COLO829 (cell line): ENCODE results near the gene U2AF1L4.

ENCODE experiments used
- DNase-seq: peaks from one replicate; pipeline ENCODE4 v3.0.0; 2012; ENCODE audit warnings: low spot score

Gene U2AF1L4

DNA sequence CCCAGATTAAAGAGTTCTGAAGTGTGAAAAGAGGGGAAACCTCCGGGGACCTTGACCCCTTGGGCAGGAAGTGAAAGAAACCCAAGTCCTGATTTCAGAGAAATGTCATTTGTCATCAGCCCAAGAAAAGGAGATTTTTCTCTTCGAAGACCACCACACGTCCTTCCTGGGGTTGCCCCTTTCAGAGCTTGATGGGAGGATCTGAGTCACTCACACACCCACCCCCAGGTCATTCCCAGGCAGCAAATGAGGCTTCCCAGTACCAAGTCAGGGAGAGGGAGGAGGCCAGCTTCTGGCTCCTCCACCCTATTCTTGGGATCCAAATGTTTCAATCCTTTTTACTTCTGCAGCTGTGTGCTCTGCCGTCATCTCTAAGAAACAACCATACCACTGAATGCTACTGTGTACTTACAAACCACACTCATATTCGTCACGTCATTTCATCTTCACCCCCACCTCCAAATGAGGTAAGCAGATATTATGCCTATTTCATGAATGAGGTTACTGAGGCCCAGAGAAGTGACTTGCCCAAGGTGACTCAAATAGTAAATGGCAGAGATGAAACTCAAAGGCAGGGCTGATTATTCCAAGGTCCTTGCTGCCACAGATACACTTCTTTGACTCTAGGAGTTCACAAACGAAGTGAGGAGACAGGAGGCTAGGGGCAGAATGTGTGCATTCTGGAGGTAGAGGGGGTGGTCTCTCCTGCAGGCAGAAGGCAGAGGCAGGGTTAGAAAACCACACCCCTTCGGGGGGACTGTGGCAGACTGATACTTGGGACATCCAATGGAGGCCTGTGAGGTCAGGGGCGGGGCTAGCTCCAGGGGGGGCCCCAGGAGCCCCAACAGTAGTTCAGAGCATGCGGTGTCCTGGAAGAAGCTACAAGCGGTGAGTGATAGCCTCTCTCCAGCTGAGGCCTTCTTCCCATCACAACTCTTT lies 32.4 kb downstream of the U2AF1L4 start:
- DNase-seq: no peak

DNA sequence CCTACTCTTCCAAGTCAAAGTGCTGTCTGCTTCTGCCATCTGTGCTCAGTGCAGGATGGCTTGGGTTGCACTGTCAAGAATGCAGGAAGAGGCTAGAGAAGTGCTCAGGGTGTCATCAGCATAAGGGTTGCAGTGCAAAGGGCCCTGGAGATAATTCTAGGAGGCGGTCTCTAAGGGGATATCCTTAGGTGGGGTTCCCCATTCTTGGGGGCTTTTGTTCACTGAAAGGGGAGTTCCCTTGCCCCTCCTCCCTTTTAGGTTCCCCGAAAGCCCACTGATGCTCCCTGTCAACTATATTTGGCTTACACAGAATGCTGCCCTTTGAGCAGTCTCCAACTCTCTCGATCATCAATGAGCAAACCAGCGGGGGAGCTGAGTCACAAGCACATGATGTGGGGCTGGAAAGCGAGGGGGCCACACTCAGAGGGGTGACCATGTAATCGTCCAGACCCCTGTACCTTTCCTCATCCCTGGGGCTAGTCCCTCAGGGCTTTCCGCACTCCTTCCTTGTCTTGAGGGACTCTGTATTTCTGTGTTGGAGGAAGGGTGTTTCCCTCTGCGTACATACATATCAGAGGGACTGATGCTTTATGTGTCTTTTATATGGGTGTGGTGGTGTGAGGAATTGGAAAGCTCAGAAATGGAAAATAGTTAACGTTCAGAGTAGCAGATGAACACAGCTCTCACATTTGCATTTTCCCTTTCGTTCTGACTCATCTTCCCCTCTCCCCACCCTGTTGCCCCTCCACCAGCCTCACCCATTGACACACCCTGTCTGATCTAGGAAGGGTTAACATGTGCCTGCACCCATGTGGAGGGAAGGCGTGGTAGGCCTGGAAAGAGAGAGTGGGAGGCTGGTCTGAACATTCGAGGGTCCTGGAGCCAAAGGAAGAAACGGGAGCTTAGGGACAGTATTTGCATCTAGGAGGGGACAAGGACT lies 34.2 kb downstream of the U2AF1L4 start:
- DNase-seq: no peak

DNA sequence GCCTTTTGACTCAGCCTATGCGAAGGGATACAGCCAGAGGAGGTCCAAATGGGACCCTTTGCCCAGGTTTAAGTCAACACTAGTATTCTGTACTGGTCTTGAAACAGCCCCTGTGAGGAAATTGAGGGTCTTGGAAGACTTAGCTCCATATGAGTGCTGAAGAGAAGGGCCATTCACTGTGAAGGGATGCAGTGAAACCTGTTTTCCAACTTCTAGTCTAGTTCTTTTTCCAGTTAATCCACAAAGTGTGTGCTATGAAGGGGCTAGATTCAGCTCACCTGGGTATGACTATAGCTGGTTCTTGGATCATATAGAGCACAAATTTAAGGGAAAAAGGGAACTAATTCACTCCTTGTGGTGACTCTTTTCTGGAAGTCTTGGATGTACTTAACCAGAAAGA lies 36.8 kb downstream of the U2AF1L4 start:
- DNase-seq: no peak

DNA sequence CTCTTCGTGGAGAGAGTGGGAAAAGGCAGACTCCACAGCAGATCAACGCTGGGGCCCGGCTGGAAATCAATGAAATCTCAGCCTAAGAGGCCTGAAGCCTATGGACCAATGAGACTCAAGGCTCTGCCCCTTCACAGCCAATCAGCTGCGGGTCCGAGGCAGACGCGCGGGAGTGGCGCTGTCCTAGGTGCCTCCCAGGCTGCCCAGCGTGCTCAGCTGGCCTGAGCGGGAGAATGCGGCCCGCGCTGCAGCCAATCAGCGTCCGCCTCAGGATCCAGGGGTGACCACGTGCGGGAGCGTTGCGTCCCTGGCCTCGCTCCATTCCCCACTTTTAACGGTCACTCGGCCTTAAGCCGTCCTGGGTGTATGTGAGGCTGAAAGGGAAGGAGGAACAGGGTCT lies 41.0 kb downstream of the U2AF1L4 start, which contains the start of gene ZBTB32:
TSS of gene ZBTB32 (plus strand) at position 341 of the 400 bp plus-strand sequence. CDS start 10,069 bp downstream, outside the sequence.
- DNase-seq: no peak

DNA sequence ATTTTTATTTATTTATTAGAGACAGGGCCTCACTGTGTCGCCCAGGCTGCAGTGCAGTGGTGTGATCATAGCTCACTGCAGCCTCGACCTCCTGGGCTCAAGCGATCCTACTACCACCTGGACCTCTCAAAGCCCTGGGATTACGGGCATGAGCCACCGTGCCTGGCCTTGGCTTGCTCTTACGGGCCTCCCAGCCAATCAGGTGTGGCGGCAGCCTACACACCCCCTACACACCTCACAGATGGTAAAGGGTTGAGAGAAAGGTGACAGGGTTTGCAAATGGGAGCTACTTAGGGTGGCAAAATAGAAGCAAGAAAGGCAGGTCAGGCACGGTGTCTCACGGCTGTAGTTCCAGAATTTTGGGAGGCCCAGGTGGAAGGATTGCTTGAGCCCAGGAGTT lies 41.9 kb downstream of the U2AF1L4 start:
- DNase-seq: no peak

DNA sequence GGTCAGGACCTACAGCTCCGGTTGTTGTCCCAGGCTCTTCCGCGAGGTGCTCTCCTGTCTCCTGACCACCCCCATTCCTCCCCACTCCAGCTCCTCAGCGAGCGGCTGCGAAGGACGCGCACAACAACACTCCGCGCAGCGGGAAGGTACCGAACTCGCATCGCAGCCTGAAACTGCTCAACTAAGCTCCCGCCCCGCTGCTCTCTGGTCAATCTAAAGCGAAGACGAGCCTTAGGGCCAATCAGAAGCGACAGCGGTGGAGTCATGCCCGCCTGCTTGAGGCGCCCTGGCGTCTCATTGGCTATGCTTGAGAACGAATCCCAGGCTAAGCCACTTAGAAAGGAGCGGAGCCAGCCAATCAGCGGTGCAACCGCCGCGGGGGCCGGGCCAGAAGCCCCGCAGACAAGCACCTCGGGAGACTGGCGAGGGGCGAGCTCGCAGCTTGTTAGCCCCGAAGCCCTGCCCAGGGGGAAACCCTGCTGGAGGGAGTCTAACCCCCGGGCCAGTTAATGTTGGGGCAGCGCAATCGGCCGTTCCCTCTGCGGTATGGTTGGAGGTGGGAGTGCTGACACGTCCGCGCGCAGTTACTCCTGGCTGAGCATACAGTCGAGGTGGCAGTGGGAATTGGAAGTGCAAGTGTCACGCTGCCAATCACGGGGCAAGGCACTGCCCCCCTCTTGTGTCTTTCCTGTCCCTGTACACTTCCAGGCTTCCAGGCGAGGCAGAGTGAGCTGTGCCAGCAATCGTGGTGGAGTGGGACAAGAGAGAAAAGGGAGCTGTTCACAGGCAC lies 42.8 kb downstream of the U2AF1L4 start:
- peak; percentile 96 for DNase-seq

DNA sequence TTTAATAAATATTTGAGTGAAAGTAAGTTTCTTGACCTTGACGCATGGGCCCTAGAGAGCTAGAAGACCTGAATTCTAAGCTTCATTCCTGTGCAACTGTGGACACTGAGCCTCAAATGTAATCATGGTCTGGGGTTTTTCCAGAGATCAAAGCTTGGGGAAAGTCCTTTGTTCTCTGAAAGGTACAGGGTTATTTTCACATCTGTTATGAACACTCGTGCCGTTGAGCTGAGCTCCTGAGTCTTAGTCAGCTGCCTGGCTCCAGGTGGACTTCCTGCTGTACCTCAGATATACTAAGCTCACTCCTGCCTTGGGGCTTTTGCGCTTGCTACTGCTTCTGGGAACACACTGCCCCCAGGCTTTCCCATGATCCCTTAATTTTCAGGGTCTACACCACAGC lies 48.4 kb downstream of the U2AF1L4 start:
- DNase-seq: no peak

DNA sequence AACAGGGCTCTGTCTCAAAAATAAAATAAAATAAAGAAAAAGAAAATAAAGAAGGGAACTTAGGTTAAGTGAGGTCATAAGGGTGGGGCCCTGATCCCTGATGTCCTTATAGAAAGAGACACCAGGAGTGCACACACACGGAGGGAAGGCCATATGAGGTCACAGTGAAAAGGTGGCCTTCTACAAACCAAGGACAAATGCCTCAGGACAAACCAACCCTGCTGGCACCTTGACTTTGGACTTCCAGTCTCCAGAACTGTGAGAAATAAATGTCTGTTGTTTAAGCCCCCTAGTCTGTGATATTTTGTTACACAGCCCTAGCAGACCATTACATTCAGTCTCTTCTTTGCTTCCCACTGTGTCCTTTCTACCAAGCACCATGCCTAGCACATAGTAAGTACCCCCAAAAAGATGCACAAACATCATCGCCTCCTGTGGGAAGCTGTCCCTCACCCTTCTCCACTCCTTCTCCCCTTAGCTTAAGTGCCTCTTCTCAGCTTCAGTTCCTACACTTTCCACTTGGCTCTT lies 49.3 kb downstream of the U2AF1L4 start:
- no peak for DNase-seq

DNA sequence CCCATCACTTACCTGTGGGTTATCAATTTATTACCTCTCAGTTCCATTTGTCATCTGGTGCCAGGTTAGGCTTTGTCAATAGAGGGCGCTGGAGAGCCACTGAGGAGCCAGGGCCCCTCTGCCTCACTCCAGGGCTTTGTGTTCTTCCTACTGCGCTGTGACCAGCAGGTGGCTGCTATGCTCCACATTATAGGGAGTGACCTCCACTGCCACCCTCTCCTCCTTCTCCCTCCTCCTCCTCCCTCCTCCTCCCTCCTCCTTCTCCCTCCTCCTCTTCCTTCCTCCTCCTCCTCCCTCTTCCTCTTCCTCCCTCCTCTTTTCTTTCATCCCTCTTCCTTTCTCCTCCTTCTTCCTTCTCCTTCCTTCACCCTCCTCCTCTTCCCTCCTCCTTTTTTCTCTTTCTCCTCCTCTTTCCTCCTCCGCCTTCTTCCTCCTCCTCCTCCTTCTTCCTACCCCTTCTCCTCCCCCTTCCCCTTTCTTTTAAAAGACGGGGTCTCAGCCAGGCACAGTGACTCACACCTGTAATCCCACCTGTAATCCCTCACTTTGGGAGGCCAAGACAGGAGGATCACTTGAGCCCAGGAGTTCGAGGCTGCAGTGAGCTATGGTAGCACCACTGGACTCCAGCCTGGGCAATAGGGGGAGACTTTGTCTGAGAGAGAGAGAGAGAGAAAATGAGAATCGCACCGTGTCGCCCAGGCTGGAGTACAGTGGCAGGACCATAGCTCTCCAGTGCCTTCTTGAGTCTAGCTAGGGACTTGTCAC lies 51.2 kb downstream of the U2AF1L4 start:
- DNase-seq: peak; percentile 77

DNA sequence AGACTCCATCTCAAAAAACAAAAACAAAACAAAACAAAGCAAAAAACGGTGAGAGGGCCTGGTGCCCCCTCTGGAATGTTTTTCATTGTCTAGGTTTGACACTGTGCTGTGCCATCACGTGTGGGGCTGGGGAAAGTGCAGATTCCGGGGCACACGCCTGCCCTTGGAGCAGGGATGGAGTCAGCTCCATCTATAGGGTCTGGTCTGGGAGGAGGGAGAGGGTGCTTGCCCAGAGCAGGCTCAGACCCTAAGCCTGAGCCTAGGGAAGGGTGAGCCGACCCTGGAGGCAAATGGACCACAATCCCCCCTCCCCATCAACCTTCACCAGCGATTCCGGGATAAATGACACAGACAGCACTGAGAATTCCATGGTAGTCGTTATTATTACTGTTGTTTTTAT lies 51.8 kb downstream of the U2AF1L4 start:
- DNase-seq: no peak
